Stimulated activated CD4-positive, alpha-beta T cell treated with anti-CD3 and anti-CD28 coated beads, TNF-alpha, amount 100 ng/mL, for 4 hours (primary cell): Measurements from ENCODE around the gene APEH.
A peak's percentile ranks its signal among the peaks of the same experiment; 100 is the strongest.
"Not testable (repeated sequence)": the region's sequence is repeated elsewhere in the genome, so short reads cannot be mapped to it uniquely, and the experiment has no call there.

Experiments
- DNase-seq, 3 experiments: peaks; one replicate each; pipeline ENCODE4 v3.0.0-alpha.2; 2020; ENCODE audit warnings: low read depth in 3 of 3

APEH gene

DNA sequence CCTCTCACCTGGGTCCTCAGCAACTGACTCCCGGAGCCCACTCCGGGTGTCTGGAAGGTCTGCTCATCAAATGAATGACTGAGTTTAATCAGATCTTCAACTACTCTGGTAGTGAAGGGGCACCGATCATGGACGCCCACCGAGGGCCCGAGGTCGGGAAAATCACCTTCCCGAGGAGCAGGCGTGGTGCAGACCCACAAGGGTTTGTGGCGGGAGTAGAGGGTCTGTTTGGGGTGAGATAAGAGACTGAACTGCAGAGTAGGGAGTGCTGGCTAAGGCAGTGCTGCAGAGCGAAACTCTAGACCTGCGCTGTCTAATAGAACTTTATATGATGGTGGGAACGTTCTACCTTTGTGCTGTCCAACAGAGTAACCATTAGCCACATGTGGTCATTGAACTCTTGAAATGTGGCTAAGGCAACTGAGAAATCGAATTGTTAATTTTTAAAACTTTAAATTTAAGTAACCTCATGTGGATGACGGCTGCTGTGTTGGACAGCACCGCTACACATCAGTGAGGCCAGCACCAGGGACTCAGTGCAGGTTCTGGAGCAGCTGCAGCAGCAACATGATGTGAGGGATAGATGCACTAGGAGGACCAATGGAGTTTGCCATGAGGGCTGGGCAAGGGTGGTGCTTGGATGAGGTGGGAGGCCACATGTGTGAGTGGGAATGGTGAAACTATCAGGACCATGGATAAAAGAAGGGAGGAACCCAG is 15.9 kb downstream of the APEH start:
- DNase-seq: not testable (repeated sequence)

DNA sequence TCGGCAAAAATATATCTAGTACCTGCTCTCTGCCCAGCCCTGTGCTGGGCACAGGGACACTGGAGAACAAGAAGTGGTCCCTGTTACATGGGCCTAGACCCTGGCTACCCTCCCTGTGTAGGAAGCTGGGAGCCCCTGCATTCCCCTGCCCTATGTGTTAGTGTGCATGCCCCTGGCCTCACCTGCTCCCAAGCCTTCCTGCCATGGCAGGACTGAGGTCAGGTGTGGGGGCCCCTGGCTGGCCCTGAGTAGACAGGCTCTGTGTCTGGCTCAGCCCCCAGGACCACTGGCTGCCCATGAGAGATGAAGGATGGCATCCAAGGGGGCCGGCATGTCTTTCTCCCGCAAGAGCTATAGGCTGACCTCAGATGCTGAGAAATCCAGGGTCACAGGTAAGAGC is 16.7 kb downstream of the APEH start:
- not testable (repeated sequence) for DNase-seq

- DNase-seq: not testable (repeated sequence)
Measured at GRCh38 chr3:49691481-49691880, 17.3 kb downstream of the APEH start.

- DNase-seq: not testable (repeated sequence)
Measured at GRCh38 chr3:49694409-49695070, 20.4 kb downstream of the APEH start.

- DNase-seq: not testable (repeated sequence)
Measured at GRCh38 chr3:49695350-49696015, 21.3 kb downstream of the APEH start.

- no peak for DNase-seq
Measured at GRCh38 chr3:49699281-49699979, 25.3 kb downstream of the APEH start.

DNA sequence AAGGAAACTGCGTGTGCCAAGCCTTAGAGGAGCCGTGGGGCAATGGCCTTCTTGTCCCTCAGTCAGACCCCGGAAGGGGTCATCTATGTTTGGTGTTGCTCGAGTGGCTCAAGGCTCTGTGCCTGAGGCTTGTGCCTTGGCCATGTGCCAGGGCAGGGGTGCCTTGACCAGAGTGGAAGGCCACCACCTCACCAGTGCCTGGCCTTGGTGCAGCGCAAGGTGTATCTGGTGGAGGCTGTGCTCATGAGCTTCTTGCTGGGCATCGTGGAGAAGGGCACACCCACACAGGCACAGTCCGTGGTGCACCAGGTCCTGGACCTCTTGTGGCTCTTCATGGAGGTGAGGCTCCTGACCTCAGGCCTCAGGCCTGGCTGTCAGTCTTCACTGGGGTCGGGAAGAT is 25.9 kb downstream of the APEH start:
- no peak for DNase-seq

DNA sequence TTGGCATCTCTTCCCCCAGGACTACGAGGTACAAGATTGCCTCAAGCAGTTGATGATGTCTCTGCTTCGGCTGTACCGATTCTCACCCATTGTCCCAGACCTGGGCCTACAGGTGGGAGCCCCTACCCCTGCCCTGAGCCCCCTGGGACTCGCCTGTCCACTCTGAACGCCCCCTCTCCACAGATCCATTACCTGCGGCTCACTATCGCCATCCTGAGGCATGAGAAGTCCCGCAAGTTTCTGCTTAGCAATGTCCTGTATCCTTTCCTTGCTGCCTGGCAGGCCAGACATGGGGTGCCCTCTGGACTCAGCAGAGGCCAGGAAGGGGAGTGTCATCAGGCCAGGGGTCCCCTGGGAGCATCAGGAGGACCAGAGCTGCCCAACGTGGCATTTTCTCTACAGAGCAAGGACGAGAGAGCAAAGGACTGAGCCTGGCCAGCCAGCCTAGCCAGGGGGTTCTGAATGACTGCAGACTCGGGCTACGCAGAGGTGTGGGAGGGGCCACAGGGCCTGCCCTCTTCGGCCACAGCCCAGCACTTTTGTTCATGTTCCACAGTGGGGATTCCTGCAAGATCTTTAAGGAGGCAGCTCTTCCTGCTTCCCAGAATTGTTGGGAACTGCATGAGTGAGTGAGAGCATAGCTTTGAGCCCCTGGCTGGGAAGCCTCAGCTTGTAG is 26.4 kb downstream of the APEH start:
- DNase-seq: no peak

DNA sequence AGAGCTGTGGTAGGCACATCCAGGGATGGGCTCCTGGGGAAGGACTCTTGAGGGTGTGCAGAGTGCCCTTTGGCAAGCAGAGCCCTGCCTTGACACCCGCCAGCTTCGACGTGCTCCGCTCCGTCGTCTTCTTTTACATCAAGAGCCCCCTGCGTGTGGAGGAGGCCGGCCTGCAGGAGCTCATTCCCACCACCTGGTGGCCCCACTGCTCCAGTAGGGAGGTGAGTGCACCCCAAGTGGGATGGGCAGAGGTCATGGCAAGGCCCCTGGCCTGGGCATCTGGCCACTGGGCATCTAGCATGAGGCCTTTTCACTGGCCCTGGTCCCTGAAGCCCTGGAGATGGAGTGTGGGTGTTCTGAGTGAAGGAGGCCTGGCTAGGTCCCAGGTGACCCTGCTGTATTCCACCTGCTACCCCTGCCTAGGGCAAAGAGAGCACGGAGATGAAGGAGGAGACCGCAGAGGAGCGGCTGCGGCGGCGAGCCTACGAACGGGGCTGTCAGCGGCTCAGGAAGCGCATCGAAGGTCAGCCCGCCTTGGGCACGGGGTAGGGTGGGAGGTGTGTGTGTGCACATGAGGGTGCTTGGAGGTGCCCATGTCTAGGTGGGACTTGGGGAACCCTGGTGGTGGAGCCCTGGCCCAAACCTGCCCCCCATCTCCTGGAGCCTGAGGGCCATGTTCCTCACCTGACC is 27.4 kb downstream of the APEH start:
- DNase-seq: no peak

- no peak for DNase-seq
Measured at GRCh38 chr3:49702672-49703071, 28.5 kb downstream of the APEH start.

- peak in 2 of 3 experiments; percentile 40 to 50 for DNase-seq
Measured at GRCh38 chr3:49703443-49703927, 29.3 kb downstream of the APEH start.

- DNase-seq: no peak
Measured at GRCh38 chr3:49703956-49704355, 29.8 kb downstream of the APEH start.

DNA sequence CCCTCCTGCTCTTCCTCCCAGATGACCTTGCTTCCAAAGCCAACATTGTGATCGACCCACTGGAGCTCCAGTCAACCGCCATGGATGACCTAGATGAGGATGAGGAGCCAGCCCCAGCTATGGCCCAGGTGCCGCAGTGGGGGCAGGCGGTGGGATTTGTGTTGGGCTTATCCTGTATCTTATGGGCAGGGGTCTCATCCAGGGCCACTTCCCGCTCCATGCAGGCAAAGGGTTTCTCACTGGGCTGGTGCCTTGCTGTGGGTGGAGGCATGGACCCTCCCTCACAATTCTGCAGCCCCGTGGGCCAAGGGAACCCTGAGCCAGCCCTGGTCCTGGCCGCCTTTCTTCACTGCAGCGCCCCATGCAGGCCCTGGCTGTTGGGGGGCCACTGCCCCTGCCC is 30.5 kb downstream of the APEH start:
- DNase-seq: no peak

- DNase-seq: no peak
Measured at GRCh38 chr3:49705390-49705960, 31.3 kb downstream of the APEH start.

DNA sequence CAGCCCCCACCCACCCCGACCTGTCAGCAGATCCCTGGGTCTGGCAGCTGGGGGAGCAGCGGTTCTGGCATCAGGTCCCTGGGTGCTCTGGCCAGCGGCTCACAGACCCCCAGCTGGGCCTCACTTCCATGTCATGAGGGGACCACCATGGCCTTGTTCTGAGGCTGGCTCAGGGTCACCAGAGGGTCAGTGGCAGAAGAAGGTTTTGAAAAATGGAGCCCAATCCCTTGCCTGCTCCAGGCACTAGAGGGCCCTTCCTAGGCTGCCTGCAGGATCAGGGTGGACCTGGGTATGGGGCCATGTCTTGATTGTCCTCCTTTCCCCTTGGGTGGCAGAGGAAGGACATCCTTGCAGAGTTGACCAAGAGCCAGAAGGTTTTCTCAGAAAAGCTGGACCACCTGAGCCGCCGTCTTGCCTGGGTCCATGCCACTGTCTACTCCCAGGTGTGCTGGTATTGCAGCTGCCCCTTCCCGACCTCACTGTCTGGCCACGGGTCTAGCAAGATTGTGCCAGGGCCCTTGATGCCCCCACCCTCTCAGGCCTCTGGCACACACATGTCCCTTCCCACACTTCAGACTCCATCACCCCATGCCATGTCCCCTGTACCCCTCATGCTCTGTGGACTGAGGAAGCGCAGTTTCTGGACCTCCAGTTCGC is 32.4 kb downstream of the APEH start:
- DNase-seq: no peak

DNA sequence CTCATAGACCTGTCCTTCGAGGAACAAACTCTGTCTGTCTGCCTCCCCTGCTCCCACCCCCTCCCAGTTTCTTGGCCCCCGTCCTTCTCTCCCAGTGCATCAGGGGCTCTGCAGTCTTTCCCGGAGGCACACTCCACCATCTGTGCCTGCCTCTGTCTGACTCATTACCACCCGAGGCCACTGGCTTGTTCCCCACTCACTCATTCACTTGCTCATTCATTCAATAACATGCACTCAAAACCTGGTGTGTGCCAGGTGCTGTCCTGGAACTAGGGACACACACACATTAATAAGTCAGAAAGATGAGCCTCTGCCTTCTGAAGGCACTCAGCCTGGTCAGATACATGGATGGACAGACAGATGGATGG is 32.9 kb downstream of the APEH start:
- no peak for DNase-seq

DNA sequence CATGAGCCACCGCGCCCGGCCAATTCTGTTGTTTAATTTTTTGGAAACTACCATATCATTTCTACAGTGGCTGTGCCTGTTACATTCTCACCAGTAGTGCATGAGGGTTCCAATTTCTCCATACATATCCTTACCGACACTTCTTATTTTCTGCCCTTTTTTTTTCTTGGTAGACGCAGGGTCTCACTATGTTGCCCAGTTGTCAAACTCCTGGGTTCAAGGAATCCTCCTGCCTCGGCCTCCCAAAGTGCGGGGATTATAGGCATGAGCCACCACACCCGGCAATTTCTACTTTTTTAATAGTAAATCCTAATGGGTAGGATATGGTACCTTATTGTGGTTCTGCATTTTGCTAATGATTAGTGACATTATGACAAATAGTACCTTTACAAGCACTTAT is 35.7 kb downstream of the APEH start:
- DNase-seq: no peak

- DNase-seq: no peak
Measured at GRCh38 chr3:49711489-49711888, 37.3 kb downstream of the APEH start.

- no peak for DNase-seq
Measured at GRCh38 chr3:49712166-49712565, 38.0 kb downstream of the APEH start.

DNA sequence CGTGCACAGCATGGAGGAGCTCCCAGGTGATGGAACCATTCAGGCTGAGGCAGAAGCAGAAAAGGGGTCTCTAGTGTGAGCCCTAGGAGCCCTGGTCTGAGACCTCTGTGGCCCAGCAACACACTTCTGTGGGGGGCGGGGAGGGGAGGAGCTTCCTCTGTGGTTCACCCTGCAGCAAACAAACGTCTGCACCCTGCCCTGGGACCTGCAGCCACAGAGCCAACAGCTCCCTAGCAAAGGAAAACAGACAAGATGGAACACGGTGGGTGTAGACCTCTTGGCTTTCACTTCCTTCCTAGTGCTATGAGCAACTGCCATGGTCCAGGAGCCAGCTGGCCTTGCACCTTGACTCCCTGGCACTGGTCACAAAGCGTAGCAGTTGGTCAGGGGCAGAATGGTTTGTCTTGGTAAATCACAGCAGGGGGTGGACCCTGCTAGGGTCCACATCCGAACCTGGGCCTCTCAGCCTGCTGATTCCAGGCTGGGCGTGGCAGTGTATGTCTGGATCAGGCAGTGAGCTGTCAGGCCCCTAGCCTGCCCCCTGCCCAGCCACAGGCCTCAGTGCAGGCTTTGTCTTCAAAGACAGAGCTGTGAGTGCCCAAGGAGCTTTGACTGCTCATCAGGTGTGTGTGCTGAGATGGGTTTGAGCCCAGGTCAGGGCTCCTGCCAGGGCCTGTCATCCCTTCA is 38.6 kb downstream of the APEH start:
- DNase-seq: no peak
